Fibroblast of pulmonary artery (primary cell): ENCODE measurements around the gene LAMB1.

ENCODE experiments used
- DNase-seq: peaks from one replicate; pipeline ENCODE4 v3.0.0-alpha.2; 2010; ENCODE audit warnings: low read depth
- H3K4me3 ChIP-seq: replicated peaks from 2 replicates; pipeline ENCODE4 v1.5.1; 2011; ENCODE audit warnings: low read depth, mild to moderate bottlenecking, control low read depth, low read length, moderate library complexity
- CTCF ChIP-seq: IDR thresholded peaks from 2 replicates; pipeline ENCODE4 v1.5.1; 2011; ENCODE audit warnings: mild to moderate bottlenecking, control low read depth, low read length, inconsistent platforms; ENCODE audit errors: missing control alignments

The LAMB1 gene

GRCh38 chr7:107971613-107972012 is 31.3 kb downstream of the LAMB1 start:
- TF ChIP-seq CTCF: no peak
- no peak overlapping the region for H3K4me3 ChIP-seq
- DNase-seq: peak; percentile 96

- no peak overlapping the region for H3K4me3 ChIP-seq
- no peak for DNase-seq
- TF ChIP-seq CTCF: no peak
Observed at GRCh38 chr7:107971100-107971499, 31.9 kb downstream of the LAMB1 start.

GRCh38 chr7:107969856-107970255 is 33.1 kb downstream of the LAMB1 start:
- peak; percentile 46 for DNase-seq
- TF ChIP-seq CTCF: no peak
- H3K4me3 ChIP-seq: no peak overlapping the region

- H3K4me3 ChIP-seq: no peak overlapping the region
- DNase-seq: no peak
- no peak for TF ChIP-seq CTCF
Observed at GRCh38 chr7:107968449-107968848, 34.5 kb downstream of the LAMB1 start.

- H3K4me3 ChIP-seq: no peak overlapping the region
- no peak for TF ChIP-seq CTCF
- no peak for DNase-seq
Observed at GRCh38 chr7:107967420-107967819, 35.5 kb downstream of the LAMB1 start.

- TF ChIP-seq CTCF: peak; percentile 14
- DNase-seq: peak; percentile 87
- no peak overlapping the region for H3K4me3 ChIP-seq
Observed at GRCh38 chr7:107966711-107967110, 36.2 kb downstream of the LAMB1 start.

GRCh38 chr7:107964510-107964909 is 38.5 kb downstream of the LAMB1 start:
- no peak overlapping the region for H3K4me3 ChIP-seq
- TF ChIP-seq CTCF: no peak
- no peak for DNase-seq
